GM10847 (cell line): Measurements from ENCODE around the gene IGF2BP1.

Source experiments
- POLR2A ChIP-seq: IDR thresholded peaks from 2 replicates; pipeline ENCODE4 v1.6.1; 2011; ENCODE audit not compliant: insufficient read length; ENCODE audit errors: extremely low read depth

IGF2BP1 gene

DNA sequence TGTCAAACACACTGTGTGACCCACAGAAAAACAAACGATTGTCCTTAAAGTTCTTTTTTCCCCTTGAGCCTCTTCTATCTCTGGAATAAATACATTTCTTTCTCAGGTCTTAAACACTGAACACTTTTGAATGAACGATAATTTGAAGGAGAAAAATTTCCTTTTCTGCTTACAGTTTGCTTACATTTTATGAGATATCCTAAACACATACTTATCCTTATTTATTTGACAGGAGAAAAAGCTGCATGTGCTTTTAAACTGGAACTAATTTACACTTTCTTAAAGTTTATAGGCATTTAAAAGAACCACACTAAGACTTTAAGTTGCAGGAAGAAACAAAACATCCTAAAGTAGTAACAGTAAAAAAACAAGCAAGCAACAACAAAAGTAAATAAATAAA is 4.7 kb upstream of the IGF2BP1 start:
- no peak for TF ChIP-seq POLR2A

DNA sequence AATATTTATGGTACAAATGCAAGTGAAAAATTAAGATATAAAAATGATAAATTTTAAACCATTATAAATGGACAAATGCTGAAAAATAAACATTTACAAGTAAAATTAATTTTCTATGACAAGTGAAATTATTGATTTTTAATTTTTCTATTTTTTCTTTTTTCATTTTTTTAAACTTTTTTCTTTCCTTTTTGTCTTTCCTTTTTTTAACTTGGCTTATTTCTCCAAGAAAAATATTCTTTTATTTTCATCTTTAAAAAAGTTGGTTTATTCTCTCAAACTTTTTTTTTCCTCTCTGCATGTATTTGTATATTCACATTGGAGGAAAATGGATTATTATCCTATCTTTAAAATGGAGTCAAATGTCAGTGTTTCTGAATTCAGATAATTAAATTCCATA is 3.9 kb upstream of the IGF2BP1 start:
- no peak for TF ChIP-seq POLR2A

DNA sequence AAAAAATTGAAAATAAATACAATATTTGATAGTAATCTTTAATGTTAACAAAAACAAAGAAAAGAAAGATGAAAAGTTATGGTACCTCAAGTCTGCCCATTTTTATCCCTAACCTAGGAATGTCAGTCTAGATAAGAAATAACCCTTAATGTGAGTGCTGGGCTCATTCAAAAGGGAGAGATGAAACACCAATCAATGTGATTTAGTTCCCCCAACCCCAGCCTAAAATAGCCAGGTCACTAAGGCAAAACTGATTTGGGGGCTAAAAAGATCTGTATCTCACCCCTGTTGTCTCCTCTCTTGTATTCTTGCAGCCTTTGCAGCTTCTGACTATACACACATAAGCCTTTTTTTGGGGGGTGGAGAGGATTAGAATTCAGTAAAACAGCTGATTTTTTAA is 3.2 kb upstream of the IGF2BP1 start:
- TF ChIP-seq POLR2A = no peak

DNA sequence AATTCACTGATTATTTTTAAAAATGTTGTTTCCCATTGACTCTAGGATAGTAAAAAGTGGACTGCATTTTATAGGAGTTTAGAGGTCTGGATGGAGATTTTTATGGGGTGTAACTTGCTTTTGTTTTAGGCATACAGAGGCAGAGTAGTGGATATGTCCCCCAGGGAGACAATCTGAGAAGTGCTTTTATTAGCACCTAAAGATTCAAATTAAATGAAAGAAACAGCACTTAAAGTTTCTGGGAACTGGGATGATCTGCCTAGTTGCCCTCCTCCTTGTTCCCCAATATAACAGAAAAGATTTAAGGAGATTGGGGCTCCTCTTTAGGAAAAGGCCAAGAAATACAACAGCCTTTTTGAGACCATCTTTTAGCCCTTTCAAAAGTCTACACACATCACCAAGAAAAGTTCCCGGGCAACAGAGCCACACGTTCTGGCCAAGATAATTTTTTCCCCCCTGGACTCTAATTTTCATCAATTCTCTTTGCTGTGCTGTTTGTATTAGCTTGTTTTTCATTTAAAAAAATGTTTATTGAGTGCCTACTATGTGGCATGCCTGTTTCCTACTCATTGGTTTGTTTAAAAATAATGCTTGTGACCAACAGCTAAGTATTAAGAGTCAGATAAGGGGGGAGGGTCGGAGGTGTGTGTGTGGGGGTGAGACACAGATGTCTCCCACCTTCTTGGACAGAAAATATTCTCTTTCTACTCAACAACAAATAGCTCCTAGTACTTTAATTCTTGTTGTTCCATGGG is 2.5 kb upstream of the IGF2BP1 start:
- no peak for TF ChIP-seq POLR2A

DNA sequence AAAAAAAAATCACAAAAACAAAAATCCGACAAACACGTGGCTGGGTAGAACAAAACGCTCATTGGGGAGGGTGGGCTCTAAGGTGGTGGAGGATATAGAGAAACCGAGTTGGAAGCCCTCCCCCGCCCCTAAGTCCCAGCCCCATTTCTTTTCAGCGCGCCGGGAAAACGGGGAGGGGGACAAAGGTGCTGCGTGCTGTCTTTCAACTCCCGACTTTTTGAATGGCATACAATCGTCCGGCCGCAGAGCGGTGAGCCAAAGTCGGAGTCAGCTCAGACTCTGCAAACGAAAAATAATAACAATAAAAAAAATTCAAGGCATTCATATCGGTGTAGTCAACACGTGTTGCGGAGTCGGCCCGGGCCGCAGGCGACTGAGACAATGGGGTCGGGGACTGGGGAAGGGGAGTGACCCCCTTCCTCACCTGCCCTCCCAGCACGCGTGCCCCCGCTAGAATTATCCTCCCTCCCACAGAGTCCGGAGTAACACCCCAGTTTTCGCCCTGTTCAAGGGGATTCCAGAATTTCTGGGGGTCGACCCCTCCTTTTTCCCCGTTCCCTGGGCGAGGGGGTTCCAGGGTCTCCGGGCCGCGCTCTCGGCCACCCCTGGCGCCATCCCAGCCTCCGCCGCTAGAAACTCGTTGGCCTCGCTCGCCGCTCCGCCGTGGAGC is 1.7 kb upstream of the IGF2BP1 start:
- TF ChIP-seq POLR2A = no peak

DNA sequence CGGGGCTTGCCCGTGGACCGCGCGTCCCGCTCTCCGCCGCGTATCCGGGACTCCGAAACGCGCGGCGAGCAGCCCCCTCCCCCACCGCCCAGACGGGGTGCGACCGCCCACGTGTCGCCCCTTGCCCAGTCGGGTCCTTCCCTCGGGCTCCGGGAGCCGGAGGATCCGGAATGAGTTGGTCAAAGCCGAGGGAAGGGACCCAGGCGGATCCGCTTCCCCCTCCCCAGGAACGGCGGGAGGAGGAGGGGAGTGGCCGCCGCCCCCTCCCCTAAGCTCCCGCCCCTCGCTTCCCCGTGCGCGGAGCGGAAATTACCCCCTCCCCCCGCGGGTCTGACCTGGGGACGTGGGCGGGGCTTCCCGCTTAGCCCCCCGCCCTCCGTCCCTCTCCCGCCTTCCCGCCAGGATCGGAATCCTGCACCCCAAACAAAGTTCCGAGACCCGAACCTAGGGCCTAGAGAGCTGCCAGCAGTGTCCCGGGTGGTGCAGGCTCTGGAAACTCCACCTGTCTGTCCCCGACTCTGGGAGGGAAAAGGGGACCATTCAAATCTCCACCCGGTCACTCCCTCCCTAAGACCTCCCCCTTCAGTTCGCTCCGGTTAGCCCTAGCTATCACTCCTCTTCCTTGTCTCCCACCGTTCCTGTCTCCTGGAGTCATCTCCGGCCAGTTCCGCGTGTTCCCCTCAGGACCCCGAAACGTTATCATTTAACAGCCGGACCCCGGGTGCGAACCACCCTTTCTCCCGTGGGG is 1.0 kb upstream of the IGF2BP1 start:
- TF ChIP-seq POLR2A = no peak

DNA sequence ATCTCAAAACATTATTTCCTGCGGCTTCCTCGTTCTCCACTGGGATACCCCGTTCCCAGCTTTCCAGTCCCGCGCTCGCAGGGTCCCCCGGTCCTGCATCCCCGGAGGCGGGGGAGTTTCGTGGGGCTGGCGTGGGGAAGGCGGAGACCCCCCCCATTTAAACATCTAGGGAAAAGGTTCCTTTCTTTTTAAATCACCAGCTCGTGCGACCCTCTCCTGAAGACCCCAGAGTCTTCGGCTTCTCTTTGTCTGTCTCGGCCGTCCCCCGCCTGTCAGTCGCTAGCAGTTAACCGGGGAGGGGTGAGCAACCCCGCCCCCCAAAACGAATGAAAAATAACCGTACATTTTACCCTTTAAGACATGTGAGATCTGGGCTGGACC is 473 bp upstream of the IGF2BP1 start:
- TF ChIP-seq POLR2A = no peak

DNA sequence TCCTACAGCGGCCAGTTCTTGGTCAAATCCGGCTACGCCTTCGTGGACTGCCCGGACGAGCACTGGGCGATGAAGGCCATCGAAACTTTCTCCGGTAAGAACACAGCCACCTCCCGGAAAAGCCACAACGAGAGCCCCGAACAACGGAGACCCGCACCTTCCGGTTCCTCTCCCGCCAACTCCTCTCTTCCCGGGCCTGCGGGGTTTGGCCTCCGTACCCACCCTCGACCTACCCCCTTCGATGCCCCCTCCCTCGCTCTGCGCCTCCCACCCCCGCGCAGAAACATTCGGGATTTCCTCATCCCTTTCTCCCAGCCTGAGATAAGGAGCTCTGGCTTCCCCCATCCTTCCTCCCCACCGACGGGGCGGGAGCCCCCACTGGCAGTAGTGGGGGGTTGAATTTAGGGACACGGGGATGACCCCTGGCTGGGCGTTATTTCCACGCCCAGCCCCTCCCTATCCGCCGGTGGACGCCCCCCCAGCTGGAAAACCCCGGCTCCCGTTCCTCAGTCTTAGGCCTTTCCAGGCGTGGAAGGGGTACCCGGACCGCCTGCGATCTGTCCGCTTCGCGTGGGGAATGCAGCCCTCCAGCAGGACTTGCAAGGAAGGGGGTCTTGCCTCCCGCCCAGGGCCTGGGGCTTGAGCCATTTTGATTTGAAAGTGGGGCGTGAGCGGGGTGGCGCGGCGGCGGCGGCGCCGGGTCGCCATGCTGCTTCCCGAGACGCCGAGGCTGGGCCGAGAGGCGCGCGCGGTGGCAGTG is 822 bp downstream of the IGF2BP1 start:
- no peak for TF ChIP-seq POLR2A

DNA sequence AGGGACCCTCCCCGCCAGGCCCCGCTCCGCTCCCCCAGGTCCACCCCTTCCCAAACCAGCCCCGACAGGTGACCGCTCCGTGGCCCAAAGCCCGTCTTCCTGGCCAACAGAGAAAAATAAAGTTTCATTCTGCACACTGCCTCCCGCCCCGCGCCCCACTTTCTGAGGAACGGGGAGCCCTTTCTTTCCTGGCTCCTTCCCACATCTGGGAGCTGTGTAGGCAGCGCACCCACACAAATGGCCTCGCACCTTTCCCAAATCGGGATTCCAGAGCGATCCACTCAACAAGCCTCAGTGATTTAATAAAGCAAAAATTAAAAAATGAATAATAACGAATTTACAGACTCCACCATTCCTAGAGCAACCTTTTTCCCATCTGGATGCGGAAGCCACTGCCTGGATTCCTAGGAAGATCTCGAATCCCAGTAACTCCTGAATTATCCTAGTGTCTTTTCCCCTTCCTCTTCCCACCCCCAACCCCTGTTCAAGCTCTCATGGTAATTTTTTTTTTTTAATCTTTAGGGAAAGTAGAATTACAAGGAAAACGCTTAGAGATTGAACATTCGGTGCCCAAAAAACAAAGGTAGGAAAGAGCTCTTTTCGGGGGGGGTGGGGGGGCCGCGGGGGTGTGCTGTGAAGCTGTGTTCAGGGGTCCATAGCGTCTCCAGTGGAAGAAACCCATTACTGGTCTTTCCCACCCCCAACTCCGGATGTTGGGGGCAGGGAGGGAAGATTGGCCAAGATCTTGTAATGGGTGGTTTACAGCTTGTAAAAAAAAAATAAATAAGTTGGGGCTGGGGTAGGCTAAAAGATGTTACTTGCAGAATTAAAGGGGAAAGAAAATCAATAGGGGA is 1.6 kb downstream of the IGF2BP1 start:
- no peak for TF ChIP-seq POLR2A

DNA sequence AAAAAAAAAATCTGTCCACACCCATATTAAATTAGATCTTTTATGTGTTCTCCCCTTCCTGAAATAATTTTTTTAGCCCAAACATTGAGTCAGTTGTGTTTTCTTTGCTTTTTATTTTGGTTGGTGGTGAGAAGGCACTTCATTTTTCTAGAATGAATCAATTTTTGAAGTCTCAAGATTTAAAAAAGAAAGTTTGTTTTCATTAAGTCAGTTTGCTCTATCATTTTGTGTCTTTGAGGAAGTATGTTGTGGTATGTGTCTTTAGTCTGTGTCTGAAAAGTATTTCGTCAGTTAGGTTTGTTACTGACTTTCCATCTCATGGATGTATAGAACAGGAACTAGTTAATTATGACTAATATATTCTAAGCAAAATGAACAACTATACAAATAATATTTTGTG is 3.8 kb downstream of the IGF2BP1 start:
- TF ChIP-seq POLR2A = no peak

DNA sequence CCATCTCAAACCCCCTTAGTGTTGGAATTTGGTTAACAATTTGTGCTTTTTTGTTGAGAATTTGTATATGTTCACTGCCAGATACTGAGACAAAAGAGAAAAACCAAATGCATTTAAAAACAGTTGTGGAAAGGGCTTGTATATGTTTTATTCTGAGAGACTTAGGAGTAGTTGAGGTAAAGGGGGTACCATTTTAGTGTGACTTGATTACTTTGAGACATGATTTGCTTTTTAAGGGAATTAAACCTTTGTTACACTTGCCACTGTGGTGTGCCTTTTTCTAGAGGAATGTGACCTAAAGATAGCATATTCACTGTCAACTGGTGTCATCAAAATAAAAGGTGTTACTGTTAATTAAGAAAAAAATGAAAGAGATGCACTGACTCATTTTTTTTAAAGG is 4.5 kb downstream of the IGF2BP1 start:
- TF ChIP-seq POLR2A = no peak

DNA sequence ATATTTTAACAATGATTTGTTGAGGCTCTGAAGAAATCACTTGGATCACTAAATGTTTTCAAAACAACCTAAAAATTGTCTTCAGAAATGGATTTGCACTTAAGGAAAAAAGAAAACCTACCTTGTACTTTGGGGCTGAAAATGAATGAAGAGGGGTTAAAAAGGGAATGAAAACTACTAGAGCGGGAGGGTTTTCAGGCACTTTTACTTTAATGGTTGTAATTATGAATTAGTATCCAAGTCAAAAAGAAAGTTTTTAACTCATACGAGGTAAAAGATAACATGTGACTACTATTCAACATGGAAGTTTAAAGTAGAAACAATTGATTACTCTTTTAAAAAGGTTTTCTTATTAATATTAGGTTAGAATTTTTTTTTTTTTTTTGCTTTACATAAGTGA is 5.1 kb downstream of the IGF2BP1 start:
- TF ChIP-seq POLR2A = no peak

DNA sequence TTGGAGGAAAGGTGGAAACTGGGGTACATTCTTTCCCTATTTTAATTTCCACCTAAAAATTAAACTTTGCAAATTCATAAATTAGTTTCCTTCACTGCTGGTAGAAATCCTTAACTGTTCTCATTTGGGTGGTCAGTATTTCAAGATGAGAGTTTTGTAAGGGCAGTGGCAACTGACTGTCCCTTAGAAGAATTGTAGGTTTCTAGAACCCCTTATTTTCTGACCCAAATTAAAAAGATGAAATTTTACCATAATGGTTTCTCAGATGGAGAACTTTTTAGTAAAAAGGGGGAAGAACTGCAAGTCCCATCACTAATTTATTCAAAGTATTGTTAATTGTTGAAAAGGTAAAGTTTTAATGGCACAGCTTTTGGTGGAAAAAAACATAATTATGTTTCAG is 5.6 kb downstream of the IGF2BP1 start:
- no peak for TF ChIP-seq POLR2A
